ENCODE data around the gene PLEKHH3. TPM values are rescaled to one million over a fixed set of nuclear protein-coding genes. Genes with fewer than 3 reads are reported as not detected.

Gene PLEKHH3, protein sequence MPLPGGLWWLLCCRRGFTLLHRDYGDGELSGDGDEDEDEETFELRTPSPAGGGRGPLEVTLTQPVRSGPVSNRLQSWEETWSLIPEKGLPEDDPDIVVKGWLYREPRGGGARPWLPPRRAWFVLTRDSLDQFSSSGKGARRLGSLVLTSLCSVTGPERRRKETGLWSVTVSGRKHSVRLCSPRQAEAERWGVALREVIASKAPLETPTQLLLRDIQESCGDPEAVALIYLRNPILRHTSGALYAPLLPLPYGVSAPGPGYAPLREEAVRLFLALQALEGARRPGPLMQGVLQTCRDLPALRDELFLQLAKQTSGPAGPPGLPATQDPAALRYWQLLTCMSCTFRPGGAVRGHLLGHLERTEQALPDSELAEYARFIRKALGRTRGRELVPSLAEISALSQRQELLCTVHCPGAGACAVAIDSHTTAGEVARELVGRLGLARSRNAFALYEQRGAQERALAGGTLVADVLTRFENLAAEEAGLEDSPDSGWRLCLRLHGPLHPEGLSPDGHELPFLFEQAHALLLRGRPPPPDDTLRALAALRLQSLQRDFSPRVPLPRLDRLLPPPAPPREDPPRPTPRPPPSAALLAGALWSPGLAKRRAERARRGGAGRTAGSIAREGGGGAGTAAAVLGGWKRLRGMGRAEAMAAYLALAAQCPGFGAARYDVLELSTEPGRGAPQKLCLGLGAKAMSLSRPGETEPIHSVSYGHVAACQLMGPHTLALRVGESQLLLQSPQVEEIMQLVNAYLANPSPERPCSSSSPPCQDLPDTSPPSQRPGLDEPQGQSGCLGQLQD
- 49.1 and 58.6 TPM in 2 replicates for total RNA-seq
- 14.1 TPM for polyA plus RNA-seq (2012)

DNA sequence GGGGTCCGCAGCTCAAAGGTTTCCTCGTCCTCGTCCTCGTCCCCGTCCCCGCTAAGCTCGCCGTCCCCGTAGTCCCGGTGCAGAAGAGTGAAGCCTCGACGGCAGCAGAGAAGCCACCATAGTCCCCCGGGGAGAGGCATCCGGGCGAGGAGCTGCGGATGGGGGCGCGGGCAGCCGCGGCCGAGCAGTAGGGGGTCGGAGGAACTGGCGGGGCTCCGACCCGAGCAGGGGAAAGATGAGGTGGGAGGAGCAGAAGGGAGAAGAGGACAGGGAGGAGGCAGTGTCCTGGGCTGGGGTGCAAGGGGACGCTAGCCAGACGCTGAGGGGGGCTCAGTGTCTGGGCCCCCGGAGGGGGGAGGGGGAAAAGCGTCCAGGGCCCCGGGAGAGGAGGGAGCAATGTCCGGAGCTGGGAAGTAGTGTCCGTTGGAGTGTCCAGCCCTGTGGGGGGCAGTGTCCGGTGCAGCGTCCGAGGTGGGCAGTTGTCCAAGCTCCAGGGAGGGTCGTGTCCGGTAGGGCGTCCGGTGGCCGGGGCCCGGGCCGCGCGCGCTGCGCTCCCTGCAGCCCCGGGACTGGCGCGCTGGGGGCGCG, at the start of gene PLEKHH3:
TSS of gene PLEKHH3 (minus strand) at position 571 of the 588 bp plus-strand sequence. CDS start at position 140, 431 bp downstream.
- DNase-seq (ENCODE audit: low read depth) = no peak

DNA sequence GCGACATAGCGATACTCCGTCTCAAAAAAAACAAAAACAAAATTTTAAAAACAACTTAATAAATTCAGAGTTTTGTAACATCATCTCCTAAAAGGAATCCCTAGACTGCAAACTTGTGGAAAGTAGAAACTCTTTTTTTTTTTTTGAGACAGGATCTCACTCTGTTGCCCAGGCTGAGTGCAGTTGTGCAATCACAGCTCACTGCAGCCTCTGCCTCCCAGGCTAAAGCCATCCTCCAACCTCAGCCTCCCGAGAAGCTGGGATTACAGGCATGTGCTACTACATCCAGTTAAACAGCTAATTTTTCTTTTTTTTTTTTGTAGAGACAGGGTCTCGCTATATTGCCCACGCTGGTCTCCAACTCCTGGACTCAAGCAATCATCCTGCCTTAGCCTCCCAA, 48.3 kb upstream of the PLEKHH3 start:
- no peak for DNase-seq (ENCODE audit: low read depth)

DNA sequence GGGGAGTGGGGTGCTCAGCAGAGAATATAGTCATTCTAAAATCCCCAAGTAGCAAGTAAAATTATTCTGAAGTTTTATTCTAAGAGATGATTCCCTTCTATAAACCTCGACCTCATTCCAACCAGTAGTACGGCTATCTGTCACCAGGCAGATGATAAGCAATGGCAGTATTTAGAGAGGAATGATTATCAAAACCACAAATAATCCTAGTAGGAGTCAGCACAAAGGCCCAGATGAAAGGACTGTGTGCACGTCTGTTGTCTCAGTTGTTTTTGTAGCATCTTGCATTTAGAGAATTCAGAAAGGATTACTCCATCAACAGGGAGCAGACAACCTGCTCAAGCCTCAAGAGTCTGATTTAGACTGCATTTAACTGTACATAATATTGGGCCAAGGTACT, 46.8 kb upstream of the PLEKHH3 start:
- DNase-seq (ENCODE audit: low read depth) = no peak

DNA sequence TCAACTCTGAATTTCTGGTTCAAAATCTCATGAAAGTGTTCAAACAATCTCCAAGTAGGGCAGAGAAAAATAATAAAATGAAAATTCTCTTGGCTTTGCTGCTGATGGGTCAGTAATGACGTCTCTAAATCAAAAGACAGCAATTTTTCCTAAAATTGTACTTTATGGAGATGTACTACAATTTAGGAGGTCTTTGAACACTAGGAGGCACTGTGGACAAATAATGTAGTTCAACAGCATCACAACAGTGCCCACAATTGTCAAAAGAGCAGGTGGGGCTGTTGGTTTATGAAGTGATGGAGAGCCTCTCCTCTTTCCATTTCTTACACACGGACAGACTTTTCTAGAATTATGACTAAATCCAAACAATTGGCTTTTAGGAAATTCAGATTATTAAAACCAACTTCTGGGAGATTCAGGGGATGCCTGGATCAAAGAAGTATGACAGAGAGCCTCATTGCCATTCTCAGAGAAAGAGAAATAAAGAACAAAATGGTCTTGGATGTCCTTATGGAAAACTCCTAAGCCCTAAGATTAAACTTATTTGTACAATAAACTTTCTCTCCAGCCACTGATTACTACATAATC, 44.3 kb upstream of the PLEKHH3 start:
- DNase-seq (ENCODE audit: low read depth) = peak; percentile 80

DNA sequence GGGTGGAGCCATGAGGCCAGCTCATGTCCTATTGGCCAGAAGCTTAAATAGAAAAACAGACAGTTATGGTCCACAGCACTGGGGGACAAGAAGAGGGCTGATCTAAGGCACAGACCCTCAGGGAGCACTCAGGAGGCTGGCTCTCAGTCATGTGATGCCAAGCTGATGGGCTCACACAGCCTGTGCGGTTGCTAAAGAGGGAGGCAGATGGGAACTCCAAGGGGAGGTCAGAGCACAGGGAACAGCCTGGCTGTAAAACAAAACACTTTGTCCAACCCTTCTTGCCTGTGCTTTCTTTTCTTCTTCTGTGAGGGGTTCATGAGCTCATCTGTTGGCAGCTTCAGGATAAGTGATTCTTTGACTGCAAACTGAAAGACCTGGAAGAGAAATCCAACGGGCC, 32.8 kb upstream of the PLEKHH3 start:
- no peak for DNase-seq (ENCODE audit: low read depth)

- DNase-seq (ENCODE audit: low read depth) = peak; percentile 15
Measured at GRCh38 chr17:42708588-42708987, 31.8 kb upstream of the PLEKHH3 start.

DNA sequence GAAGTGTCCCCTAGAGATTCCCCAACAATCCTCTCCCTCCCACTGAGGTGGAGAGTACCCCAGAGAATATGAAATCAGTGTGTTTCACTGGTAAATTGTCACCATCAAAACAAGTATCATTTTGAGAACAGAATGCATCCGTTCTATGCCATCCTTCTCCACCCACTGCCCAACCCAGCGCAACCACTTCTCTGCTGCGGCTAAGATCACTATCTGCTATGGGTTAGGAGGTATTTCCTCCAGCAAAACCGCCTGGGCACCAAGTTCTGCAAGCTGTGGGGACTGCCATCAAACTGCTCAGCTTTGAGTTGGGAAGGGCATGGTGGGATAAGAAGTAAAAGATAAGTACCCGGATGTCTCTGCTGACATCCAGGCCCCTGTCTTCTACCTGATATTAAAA, 29.9 kb upstream of the PLEKHH3 start:
- DNase-seq (ENCODE audit: low read depth) = no peak

GRCh38 chr17:42704837-42705494, 28.2 kb upstream of the PLEKHH3 start:
- DNase-seq (ENCODE audit: low read depth) = no peak

- no peak for DNase-seq (ENCODE audit: low read depth)
Measured at GRCh38 chr17:42704490-42704836, 27.7 kb upstream of the PLEKHH3 start.

GRCh38 chr17:42702446-42702845, 25.7 kb upstream of the PLEKHH3 start:
- no peak for DNase-seq (ENCODE audit: low read depth)

DNA sequence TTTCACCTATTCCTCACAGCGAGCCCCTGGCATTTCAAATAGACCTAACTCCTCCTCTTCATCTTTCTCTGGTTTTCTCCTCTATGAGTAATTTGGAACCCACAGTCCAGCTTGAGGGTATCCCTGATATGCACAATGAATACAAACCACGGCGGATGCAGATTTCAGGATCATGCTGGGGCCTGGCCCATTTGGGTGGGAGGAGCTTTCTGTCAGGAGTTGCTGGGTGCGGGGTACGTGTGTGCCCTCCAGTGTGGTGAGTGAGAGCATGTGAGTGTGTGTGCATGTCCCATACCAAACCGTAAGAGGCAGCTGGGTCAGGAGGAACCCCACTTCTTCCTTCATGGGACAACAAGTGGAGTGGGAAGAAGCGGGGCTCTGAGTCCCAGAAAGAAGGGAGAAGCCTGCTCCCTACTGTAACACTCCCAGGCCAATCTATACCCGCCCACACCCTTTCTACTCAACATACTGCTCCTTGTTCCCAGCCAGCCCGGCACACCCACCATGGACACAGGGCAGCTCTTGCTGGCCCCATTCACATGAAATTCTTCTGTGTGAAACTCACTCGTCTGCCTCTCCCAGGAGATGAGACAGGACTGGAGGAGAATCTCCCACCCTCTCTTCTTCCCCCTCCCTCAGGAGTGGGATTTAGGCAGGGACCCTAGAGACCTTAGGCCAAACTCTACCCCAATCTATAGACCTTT, 23.9 kb upstream of the PLEKHH3 start:
- DNase-seq (ENCODE audit: low read depth) = no peak

DNA sequence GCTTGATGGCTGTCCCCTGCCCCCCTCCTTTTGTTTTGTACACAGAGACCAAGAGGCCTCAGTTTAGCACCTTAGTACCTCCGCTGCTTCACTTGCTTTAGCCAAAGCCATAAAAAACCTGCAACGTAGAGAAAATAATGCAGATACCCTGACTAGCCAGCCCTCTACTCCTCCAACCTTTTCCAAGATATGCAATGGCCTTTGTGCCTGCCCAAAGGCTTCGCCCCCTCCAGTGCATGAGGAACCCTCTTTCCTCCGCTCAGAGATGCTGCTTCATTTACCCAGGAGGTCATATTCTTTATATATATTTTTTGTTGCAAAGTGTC, 22.6 kb upstream of the PLEKHH3 start:
- DNase-seq (ENCODE audit: low read depth) = no peak

DNA sequence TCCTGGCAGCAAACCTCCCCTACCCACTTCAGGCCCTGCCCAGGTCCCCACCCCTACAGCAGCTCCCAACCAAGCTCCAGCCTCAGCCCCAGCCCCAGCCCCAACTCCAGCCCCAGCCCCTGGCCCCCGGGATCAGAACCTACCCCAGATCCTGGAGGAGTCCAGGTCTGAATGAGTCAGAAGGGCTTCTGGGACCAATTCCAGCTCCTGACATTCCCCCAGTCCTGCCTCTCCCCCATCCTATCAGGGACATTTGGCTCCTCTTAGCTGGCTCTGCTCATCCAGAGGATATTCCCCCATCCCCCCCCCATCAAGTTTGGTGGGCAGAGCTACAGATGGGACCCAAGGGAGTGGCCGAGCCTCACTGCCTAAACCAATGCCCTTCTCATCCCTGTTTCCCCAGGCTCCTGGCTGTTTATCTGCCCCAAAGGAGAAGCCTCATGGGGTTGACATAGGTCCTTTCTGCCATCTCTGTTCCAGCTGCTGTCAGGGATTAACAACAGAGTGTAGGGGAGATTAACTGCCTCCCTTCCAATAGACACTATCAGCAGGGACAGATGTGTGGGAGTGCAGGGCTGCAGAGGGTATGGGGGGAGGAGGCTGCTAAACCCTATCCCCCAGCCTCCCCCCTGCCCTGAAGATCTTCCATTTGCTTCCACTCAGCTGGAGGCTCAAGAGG, 22.1 kb upstream of the PLEKHH3 start:
- peak; percentile 47 for DNase-seq (ENCODE audit: low read depth)

DNA sequence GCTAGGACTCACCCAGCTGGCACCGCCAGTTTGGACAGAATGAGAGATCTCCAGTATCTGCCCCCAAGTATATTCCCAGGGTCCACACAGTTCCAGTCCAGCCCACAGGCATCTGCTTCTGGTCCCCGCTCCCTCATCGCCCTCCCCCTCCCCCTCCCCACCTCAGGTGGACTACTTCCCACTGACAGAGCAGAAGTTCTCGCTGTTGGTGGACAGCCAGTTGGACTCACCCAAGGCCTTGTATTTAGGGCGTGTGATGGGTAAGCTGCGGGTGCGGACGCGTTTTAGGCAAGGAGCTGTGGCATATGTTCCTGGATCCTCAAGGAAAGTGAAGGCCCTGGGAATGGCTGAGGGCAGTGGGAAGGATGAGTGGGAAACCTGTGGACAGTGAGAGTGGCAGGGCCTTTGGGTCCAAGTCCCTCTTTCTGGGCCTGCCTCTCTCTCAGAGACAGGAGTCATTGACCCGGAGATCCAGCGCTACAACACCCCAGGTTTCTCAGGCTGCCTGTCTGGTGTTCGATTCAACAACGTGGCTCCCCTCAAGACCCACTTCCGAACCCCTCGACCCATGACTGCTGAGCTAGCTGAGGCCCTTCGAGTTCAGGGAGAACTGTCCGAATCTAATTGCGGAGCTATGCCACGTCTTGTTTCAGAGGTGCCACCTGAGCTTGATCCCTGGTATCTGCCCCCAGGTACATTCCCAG, 20.5 kb upstream of the PLEKHH3 start:
- no peak for DNase-seq (ENCODE audit: low read depth)

DNA sequence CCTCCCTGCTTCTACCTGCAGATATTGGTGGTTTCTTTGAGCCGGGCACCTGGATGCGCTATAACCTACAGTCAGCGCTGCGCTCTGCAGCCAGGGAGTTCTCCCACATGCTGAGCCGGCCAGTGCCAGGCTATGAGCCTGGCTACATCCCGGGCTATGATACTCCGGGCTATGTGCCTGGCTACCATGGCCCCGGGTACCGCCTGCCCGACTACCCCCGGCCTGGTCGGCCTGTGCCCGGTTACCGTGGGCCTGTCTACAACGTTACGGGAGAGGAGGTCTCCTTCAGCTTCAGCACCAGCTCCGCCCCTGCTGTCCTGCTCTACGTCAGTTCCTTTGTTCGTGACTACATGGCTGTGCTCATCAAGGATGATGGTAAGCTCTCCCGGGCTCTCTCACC, 18.7 kb upstream of the PLEKHH3 start:
- DNase-seq (ENCODE audit: low read depth) = no peak

DNA sequence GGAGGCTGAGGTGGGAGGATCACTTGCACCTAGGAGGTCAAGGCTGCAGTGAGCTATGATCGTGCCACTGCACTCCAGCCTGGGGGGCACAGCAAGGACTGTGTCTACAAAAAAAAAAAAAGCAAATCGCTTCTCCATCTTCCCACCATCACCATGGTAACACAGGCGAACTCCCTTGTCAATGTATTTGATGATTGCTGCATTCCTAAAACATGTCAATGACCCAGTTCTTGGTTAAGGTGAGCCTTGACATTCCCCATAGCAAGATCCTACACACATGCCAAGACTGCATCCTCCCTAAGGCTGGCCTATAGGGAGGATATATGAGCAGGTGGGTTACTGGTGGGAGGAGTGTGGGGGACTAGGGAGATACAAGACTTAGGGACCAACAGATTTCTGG, 17.7 kb upstream of the PLEKHH3 start:
- DNase-seq (ENCODE audit: low read depth) = no peak

GRCh38 chr17:42692489-42692888, 15.7 kb upstream of the PLEKHH3 start:
- DNase-seq (ENCODE audit: low read depth) = no peak

DNA sequence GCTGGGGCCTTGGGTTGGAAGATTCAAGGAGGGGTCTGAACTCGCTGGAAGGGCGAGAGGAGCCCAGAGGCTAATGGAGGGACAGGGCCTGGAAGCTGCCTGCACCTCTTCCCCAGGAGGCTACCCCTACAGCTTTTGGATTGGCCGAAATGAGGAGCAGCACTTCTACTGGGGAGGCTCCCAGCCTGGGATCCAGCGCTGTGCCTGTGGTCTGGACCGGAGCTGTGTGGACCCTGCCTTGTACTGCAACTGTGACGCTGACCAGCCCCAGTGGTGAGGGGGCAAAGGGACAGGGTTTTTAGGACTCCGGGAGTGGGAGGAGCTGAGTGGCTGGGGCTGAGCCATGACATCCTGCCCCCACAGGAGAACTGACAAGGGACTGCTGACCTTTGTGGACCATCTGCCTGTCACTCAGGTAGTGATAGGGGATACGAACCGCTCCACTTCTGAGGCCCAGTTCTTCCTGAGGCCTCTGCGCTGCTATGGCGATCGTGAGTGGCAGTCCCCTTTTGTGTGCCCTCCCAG, 14.3 kb upstream of the PLEKHH3 start:
- no peak for DNase-seq (ENCODE audit: low read depth)

GRCh38 chr17:42690596-42690995, 13.8 kb upstream of the PLEKHH3 start:
- DNase-seq (ENCODE audit: low read depth) = no peak

Measured in myocyte (in vitro differentiated cells).